ENCODE data around the gene DAAM2.

Gene DAAM2

DNA sequence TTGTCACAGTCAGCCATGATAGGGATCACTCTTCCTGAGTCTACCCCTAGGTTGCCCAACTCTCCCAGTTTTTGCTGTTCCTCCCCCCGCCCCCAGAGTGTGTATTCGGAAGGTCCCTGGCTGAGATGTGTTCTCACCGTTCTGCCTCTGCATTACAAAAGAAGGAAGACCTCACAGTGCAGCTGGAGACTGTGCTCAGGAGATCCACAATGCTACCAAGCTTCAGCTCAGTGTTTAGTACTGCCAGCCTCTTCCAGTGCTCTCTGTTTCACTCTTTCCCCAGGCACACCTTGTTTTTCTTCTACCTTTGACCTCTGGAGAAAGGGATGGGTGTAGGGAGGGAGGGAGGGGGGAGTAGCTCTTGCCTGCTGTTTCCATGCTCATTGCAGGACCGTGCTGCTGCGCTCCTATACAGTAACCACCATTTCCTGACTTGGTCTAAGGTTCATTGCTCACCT is 155.5 kb downstream of the DAAM2 start:
- in situ Hi-C loops (cut with MboI; ENCODE audit: low sequenced_read_pairs), result no loop called here

DNA sequence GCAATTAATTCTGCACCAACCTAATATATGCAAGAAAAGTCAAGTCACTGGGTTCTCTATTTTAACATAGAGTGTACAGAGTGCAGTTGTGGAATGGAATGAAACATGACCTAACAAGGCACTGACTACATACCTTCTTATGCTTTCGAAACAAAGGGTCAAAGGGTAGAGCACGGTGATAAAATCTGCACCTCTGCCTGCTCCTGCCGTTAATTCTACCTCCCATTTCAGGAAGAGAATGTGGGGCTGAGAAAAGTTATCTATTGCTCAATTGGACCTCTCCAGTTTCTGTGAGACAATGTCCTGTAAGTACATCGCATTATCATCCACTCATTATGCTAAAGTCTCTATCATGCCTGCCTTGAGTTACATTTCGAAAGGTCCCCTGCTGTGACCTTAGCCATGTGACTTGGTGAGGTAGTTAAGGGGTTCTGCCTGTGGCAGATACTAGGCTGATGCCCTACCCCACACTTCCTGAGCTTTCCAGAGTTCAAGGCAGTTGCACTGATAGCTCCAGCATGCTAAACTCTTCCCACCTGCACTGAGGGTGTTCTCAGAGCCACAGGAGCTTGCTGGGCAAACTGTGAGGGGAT is 156.1 kb downstream of the DAAM2 start:
- in situ Hi-C loops (cut with MboI; ENCODE audit: low sequenced_read_pairs), result no loop called here

DNA sequence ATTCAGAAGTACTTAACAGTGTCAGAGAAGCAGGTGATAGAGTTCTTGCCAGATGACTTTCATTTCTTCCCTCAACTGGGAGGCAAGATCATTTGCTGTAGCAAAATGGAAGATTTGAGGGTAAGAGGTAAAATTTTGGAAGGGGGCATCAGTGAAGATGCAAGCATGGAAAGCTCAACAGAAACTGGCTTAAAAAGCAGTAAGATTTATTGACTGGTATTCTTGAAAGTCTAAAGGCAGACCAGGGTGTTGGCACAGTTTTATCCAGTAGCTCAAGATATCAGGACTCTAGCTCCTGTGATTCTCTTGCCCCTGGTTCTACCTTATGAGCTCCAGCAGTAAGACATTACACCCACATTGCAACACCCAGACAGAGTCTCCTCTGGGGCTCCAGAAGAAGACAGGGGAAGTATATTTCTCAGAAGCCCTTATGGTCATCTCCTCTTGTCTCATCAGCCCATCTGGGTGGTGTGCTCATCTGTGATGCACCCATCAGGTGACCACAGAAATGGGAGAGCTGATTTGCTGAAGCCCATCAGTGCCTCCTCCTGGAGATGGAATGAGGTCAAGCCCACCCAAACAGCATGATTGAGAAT is 158.0 kb downstream of the DAAM2 start:
- in situ Hi-C loops (cut with MboI; ENCODE audit: low sequenced_read_pairs), result no loop called here

DNA sequence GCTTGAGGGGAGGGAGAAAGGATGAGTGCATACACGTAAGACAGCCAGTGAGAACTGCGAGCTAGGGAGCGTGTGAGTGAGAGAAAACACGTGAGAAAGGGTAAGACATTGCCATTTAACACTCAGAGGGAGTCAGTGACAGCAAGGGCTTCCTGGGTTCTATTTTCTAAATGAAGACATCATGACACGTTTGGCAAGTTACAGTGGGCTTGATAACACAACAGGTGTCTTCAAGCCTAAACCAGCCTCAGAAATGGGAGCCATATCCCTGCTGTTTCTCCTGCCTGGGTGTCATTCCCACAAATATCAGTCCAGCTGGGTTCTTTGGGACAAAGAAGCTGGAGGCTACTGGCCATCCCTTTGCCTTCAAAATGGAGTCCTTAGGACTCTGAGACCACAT is 159.0 kb downstream of the DAAM2 start:
- in situ Hi-C loops (cut with MboI; ENCODE audit: low sequenced_read_pairs), result no loop called here

DNA sequence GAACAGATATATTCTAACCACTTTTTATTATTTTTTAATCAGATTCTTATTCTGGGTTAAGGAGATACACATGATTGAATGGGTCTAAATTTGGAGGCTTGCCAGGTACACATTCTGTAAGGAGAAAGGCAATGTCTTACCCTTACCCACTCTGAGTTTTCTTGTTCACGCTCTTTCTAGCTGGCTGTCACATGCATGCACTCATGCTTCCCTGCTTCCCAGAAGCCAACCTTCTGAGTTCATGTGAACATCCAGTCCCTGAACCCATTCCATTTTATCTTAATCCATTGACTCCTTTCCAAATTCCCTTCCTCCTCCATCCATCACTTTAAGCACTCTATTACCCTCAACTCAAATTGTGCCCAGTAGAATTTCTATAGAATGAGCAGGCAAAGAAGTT is 159.5 kb downstream of the DAAM2 start:
- in situ Hi-C loops (cut with MboI; ENCODE audit: low sequenced_read_pairs), result no loop called here

DNA sequence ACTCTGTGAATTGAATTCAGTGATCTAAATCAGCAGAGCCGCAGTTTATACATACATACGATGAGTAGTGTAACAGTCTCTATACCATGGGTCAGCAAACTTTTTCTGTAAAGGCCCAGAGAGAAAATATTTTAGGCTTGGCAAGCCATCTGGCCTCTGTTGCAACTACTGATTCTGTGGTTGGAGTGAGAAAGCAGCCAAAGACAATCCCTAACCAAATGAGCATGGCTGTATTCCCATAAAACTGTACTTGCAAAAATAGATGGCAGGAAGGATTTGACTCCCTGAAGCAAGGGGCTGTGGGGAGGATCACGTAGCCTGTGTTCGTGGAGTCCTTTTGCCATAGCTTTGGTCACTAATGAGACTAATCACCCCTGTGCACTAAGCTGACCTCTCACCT is 160.0 kb downstream of the DAAM2 start:
- in situ Hi-C loops (cut with MboI; ENCODE audit: low sequenced_read_pairs), result no loop called here

DNA sequence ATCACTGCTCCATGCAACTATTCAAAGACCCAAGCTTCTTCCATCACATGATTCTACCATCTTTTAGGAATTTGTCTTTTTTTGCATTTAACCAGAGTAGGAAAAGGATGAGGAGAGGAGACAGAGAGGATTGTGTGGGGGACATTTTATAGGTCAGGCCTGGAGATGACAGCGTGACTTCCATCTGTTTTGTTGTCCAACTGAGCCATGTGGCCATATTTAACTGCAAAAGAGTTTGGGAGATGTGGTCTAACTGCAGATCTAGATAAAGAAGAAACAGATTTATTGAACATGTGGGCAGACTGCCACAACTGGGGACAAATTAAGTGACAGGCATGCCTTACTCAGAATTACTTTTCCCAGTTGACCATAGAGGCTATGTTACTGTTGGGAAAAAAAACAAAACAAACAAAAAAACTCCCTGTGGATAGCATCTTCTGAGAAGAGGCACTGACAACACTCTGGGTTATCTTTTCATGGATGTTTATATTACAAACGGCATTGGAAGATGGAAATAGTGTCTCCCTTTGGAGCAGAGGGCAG is 161.0 kb downstream of the DAAM2 start:
- in situ Hi-C loops (cut with MboI; ENCODE audit: low sequenced_read_pairs), result no loop called here

Data from HL-60/S4 (cell line).